ENCODE results near the gene SS18L1.

SS18L1 gene

GRCh38 chr20:62215991-62216635 is 72.5 kb downstream of the SS18L1 start:
- DNase-seq = no peak

GRCh38 chr20:62216636-62217566 is 73.3 kb downstream of the SS18L1 start:
- DNase-seq = no peak

GRCh38 chr20:62217913-62218773 is 74.6 kb downstream of the SS18L1 start:
- no peak for DNase-seq

GRCh38 chr20:62219101-62219991 is 75.8 kb downstream of the SS18L1 start:
- peak; percentile 51 for DNase-seq

GRCh38 chr20:62219992-62220665 is 76.6 kb downstream of the SS18L1 start, which contains the start of gene HRH3:
Gene HRH3, minus strand, starts transcription at chr20:62220278. Its CDS starts 308 bp downstream, at chr20:62219970.
- no peak for DNase-seq

- no peak for DNase-seq
Observed at GRCh38 chr20:62220666-62221568, 77.3 kb downstream of the SS18L1 start.

- DNase-seq = no peak
Observed at GRCh38 chr20:62222266-62222850, 78.8 kb downstream of the SS18L1 start.

- no peak for DNase-seq
Observed at GRCh38 chr20:62222972-62223371, 79.4 kb downstream of the SS18L1 start.

GRCh38 chr20:62223571-62223970 is 80.0 kb downstream of the SS18L1 start:
- DNase-seq = no peak

- no peak for DNase-seq
Observed at GRCh38 chr20:62224113-62224855, 80.7 kb downstream of the SS18L1 start.

- no peak for DNase-seq
Observed at GRCh38 chr20:62225026-62225425, 81.5 kb downstream of the SS18L1 start.

- no peak for DNase-seq
Observed at GRCh38 chr20:62225820-62226635, 82.5 kb downstream of the SS18L1 start.

GRCh38 chr20:62226707-62227590 is 83.4 kb downstream of the SS18L1 start:
- no peak for DNase-seq

GRCh38 chr20:62227591-62227976 is 84.0 kb downstream of the SS18L1 start:
- no peak for DNase-seq

- DNase-seq = no peak
Observed at GRCh38 chr20:62227977-62228958, 84.7 kb downstream of the SS18L1 start.

GRCh38 chr20:62228982-62229545 is 85.5 kb downstream of the SS18L1 start:
- no peak for DNase-seq

Measured in NCI-H1417 treated with DMSO at 0.1 percent for 48 hours (cell line).